Right renal pelvis (tissue), 4 donors: ENCODE results near the gene PAX5. TPM values are rescaled to one million over a fixed set of nuclear protein-coding genes. Genes with fewer than 3 reads are reported as not detected.

Source experiments
- DNase-seq, 4 donors: peaks; one replicate each; pipeline ENCODE4 v3.0.0-alpha.2; 2013; ENCODE audit warnings: low read depth in 4 of 4, low spot score in 3 of 4, missing footprints in 1 of 4
- polyA plus RNA-seq, 4 donors: library from polyadenylated mRNA; unstranded; fragments of 120-200 nt; gene quantifications; one replicate each; pipeline ENCODE4 v1.2.1, GENCODE V29; 2013; ENCODE audit not compliant: insufficient read length in 4 of 4

The PAX5 gene
- polyA plus RNA-seq, 4 donors: 0.08 to 0.19 (median 0.16) TPM

DNA sequence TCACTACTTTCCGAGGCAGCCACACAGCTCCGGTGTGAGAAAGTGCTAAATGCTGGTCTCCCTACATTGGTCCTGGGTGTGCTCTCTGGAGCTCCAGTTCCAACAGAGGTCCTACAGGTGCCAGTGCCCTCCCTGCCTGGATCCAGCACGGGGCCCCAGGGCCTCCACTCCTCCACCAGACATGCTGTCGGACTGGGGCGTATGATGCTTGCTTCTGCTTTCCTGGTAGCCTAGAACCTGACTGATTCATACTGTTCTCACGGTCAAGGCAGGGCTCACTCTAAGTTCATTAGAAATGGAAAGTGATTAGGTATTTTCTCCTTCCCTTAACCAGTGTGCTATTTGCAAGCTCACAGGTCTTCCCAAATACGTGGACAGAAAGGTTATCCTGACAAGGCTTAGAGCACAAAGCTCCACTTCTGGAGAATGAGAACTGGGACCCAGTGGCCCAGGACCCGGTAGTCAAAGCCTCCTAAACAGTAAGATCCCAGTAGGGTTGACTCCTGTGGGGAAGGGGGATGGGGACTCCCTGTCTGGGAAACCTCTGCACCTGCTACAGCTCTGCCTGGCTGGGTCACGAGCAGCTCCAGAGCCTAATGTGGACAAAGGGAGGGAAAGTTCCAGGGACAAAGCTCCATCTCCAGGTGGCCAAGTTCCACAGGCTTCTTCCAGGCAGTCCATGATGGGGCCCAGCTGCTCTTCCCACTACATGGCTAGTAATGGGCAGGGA lies 98.1 kb downstream of the PAX5 start:
- DNase-seq: no peak

DNA sequence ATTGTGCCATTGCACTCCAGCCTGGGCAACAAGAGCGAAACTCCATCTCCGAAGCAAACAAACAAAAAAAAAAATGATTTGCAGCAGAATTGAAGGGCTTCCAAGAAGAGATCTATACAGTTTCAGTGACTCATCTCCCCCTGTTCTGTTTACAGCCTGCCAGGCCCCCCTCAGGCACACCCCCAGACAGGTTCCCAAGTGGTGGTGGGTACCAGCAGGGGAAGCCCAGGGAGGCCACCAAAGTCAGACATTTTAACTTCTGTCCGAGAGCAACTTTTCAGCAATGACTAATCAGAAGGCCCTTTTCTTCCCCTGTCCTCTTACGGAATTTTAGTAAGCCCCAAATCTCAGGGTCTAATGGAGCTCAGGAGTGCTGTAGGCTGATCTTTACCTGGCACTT lies 98.7 kb downstream of the PAX5 start:
- DNase-seq: no peak

DNA sequence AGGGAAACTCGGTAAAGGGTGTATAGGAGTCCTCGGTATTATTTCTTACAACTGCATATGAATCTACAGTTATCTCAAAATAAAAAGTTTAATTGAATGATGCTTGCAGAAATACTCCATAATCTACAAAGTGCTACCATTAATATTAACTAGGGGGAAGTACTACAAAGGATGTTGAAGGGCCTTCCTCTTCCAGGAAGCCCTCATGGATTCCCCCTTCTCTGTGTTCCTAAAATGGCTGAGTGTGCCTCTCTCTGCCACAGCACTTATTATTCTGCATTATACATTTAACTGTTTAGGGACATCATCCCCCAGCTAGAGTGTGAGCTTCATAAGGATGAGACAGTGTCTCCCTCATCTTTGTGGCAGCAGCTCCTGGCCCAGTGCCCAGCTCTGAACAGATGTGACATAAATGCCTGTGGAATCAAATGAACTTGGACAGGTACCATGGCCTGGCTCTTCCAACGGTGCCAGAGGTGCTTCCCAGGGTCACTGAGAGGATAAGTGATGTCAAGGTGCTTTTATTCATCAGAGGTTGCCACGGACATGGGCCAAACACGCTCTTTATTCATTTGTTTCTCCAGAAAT lies 99.5 kb downstream of the PAX5 start:
- DNase-seq: no peak

- no peak for DNase-seq
Measured at GRCh38 chr9:36933676-36934215, 100.3 kb downstream of the PAX5 start.

- no peak for DNase-seq
Measured at GRCh38 chr9:36932198-36932597, 101.9 kb downstream of the PAX5 start.

DNA sequence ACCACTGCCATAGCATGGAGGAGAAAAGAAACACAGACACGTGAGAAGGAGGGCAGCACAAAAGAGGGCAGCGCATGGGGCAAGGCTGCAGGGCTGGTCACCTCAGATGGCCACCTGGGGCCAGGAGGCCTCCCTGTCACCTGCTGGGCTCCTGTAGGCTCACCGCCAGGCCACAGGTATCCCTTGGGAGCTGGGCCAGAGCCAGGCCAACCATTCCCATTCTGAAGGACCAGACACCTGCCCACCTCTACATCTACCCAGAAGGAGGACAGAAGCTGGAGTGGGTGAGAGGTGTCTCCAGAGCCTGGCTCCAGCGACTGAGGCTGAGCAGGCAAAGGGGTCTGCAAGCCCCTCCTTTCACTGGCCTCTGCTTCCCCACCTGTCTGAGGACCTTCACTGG lies 103.1 kb downstream of the PAX5 start:
- no peak for DNase-seq

GRCh38 chr9:36929350-36929675 lies 104.8 kb downstream of the PAX5 start:
- DNase-seq: no peak

- DNase-seq: no peak
Measured at GRCh38 chr9:36928670-36929349, 105.3 kb downstream of the PAX5 start.

DNA sequence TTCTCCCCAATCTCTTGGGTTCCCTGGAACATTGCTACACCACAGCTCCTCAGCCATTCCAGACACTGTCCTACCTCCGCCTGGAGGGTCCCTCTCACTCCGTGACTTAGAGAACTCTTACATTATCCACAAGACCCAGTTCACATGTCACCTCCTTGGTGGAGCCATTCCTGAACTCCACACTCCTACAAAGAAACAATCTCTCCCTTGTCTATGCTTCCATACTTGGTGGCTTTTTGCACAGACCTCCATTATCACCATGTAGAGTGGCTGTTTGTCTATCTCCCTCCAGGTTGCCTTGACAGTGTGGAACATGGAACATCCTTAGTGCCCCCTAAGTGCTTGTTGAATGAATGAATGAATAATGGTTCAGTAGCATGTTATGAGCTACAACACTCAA lies 105.9 kb downstream of the PAX5 start:
- no peak for DNase-seq

- DNase-seq: no peak
Measured at GRCh38 chr9:36924757-36925432, 109.2 kb downstream of the PAX5 start.

DNA sequence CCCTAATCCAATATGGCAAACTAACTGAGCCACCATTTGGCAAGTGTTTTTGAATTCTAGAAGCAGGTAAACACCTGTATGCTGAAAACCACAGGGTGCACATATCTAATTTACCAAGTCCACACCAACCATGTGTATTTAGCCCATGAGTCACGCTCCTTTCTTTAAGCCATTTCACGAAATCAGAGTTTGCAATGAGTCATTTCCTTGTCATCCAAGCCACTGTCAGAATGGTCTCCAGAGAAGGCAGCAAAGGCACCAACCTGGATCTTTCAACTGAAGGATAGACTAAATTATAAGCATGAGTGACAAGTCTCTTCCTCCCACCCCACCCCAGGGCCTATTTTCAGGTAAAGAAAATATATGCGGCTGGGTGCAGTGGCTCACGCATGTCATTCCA lies 110.0 kb downstream of the PAX5 start:
- DNase-seq: no peak

GRCh38 chr9:36923025-36923625 lies 110.9 kb downstream of the PAX5 start:
- no peak for DNase-seq

GRCh38 chr9:36922548-36922947 lies 111.5 kb downstream of the PAX5 start:
- no peak for DNase-seq

DNA sequence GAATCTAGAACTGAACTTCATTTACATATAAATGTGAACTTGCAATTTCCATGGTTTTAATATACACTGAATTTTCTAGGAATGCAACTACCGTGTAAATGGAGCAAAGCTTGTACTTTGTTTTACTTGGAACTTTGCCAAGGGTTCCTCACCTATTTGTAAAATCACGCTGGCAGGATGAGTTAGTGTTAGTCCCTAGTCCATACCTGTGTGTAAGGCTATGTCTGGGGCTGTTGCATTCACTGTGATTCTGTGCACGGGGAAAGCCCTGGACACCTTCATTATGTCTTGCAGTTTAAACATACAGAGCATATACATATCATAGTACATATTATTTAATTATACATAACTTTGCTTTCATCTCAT lies 119.9 kb downstream of the PAX5 start:
- DNase-seq: no peak

GRCh38 chr9:36913393-36914211 lies 120.5 kb downstream of the PAX5 start:
- DNase-seq: no peak

- no peak for DNase-seq
Measured at GRCh38 chr9:36912620-36913019, 121.4 kb downstream of the PAX5 start.

- DNase-seq: no peak
Measured at GRCh38 chr9:36911601-36912412, 122.3 kb downstream of the PAX5 start.

GRCh38 chr9:36911037-36911436 lies 123.0 kb downstream of the PAX5 start:
- no peak for DNase-seq

DNA sequence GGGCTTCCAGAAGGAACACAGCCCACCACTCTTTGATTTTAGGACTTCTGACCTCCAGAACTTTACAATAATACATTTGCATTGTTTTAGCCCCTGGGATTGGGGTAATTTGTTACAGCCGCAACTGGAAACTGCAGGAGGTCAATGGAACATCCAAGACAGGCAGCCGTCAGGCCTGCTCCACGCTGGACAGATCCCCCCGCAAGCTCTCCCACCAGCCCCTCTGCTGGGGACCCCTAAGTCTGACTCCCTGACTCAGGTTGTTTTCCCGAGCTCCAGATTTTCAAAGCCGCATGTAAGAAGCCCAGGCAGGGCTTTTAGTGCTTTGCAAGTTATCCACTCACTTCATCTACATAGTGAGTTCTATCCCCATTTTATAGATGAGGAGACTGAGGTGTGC lies 127.6 kb downstream of the PAX5 start:
- DNase-seq: no peak
